Adrenal gland (tissue), 19 donors: ENCODE data around the gene DCAF15. TPM values are rescaled to one million over a fixed set of nuclear protein-coding genes. Genes with fewer than 3 reads are reported as not detected.

Source experiments
- DNase-seq, 7 donors: peaks; one replicate each; pipeline ENCODE4 v3.0.0-alpha.2; 2019 to 2020
- H3K27ac ChIP-seq, 5 donors: fragments of 200-600 bp; sonication (generic) in 4 of 5; 1 replicate in 3 of 5; 2 replicates in 2 of 5; pipeline versions ENCODE4 v1.5.1 to v1.8.0; 2016 to 2020; ENCODE audit warnings: mild to moderate bottlenecking in 1 of 5
- H3K27me3 ChIP-seq: fragments of 200-600 bp; 2 replicates; pipeline ENCODE4 v1.8.0; 2021
- H3K36me3 ChIP-seq, 2 donors: fragments of 200-600 bp; replicated peaks in 1 of 2; 1 replicate in 1 of 2; 2 replicates in 1 of 2; pipeline versions ENCODE4 v1.5.1 to v1.8.0; 2018 to 2022
- H3K4me1 ChIP-seq, 2 donors: fragments of 200-600 bp; replicated peaks in 1 of 2; 1 replicate in 1 of 2; 2 replicates in 1 of 2; pipeline versions ENCODE4 v1.5.1 to v1.8.0; 2018 to 2021
- H3K4me3 ChIP-seq, 4 donors: fragments of 200-600 bp; sonication (generic) in 3 of 4; one replicate each; pipeline ENCODE4 v1.5.1; 2016 to 2018
- H3K9me3 ChIP-seq, 3 donors: fragments of 200-600 bp; sonication (generic) in 1 of 3; replicated peaks in 1 of 3; 1 replicate in 2 of 3; 2 replicates in 1 of 3; pipeline versions ENCODE4 v1.5.1 to v1.8.0; 2016 to 2021
- CTCF ChIP-seq, 6 experiments: fragments of 450-650 bp in 4 of 6; fragments of 200-600 bp in 2 of 6; sonication (generic) in 1 of 6; IDR thresholded peaks; 1 replicate in 5 of 6; 2 replicates in 1 of 6; pipeline versions ENCODE4 v1.5.1 to v1.8.0; 2016 to 2021; ENCODE audit warnings: antibody characterized with exemption in 6 of 6, mild to moderate bottlenecking in 2 of 6, moderate library complexity in 1 of 6
- POLR2A ChIP-seq, 2 donors: fragments of 450-650 bp; IDR thresholded peaks; one replicate each; pipeline ENCODE4 v1.6.1; 2017; ENCODE audit warnings: antibody characterized with exemption in 2 of 2, mild to moderate bottlenecking in 2 of 2, moderate library complexity in 1 of 2
- WGBS, 4 donors: extraction: QIAGEN DNeasy Blood & Tissue Kit in 2 of 4; methylation state at CpG; one replicate each; pipeline versions ENCODE4 v1.1.5 to v1.1.7; 2013 to 2017; 5-methylcytosine and 5-hydroxymethylcytosine counted together
- intact Hi-C, 2 donors: fragments of 100-400 bp; cut with DNase I; formaldehyde crosslinking; loops; one replicate each; pipeline versions ENCODE4 v1.14.1 to v1.15.0; 2022 to 2023
- long read RNA-seq, 10 donors: library from polyadenylated mRNA in 3 of 10; unstranded in 2 of 10; stranded (forward) in 1 of 10; transcript quantifications; one replicate each; pipeline ENCODE4 v2.0.0 and lab custom pipeline, GENCODE V29; 2021 to 2026
- polyA plus RNA-seq, 3 donors: library from polyadenylated mRNA; stranded (reverse); fragments of 200-250 nt in 2 of 3; fragments of 350-450 nt in 1 of 3; fragmentation: Illumina TruSeq in 1 of 3; extraction: RNeasy Lipid Tissue Mini Kit (QIAGEN cat#74804) in 1 of 3; gene quantifications; one replicate each; pipeline ENCODE4 v1.2.3, GENCODE V29; 2013 to 2014
- total RNA-seq, 9 donors: library from RNA; depleted of rRNA in 4 of 9; stranded (reverse); fragments of >200 nt in 4 of 9; fragments of 120-200 nt in 1 of 9; fragmentation: NEBNext Ultra II Directional in 1 of 9; extraction: Animal tissue kit (Norgen Biotek cat#: 25700) in 1 of 9; gene quantifications; one replicate each; pipeline versions ENCODE4 v1.1.0 to v1.2.4, GENCODE V29; 2013 to 2023
- donor health status: healthy with polysubstance abuse.
- donor health status: Bipolar disorder and iron deficiency.
- donor health status: DM: yes; HTN: yes; CAD: no.
- donor health status: DM: no; HTN: no; CAD: no.
- donor health status: DM: no; HTN: no; CAD: no.
- donor health status: DM: yes; HTN: yes; CAD: no.

DCAF15 gene
- 10 to 100 TPM in 7 of 9 donors, 1 to 10 TPM in 2; 7.6 to 22.8 (median 12.8) TPM for total RNA-seq
- 100 to 1,000 TPM in 1 of 3 donors, 10 to 100 TPM in 1, 1 to 10 TPM in 1; 6.7 to 147 (median 54.1) TPM for polyA plus RNA-seq
- long read RNA-seq, donor 1, partial matches to known transcripts = 0 of 1 reads
- long read RNA-seq, donor 1, other reads (novel, unspliced or antisense) = 0 of 1 reads
- long read RNA-seq, donor 2 = 0 reads
- long read RNA-seq, donor 3 = 0 reads
- long read RNA-seq, donor 4 = 0 reads
- long read RNA-seq, donor 5, transcript DCAF15-201 (13 exons, 2,278 nt) = major isoform, 14 of 20 reads
- long read RNA-seq, donor 5, partial matches to known transcripts = 0 of 20 reads
- long read RNA-seq, donor 5, other reads (novel, unspliced or antisense) = 6 of 20 reads
- long read RNA-seq, donor 6, partial matches to known transcripts = 0 of 1 reads
- long read RNA-seq, donor 6, other reads (novel, unspliced or antisense) = 1 of 1 reads
- long read RNA-seq, donor 7 = 0 reads
- long read RNA-seq, donor 8, partial matches to known transcripts = 0 of 4 reads
- long read RNA-seq, donor 8, other reads (novel, unspliced or antisense) = 0 of 4 reads
- long read RNA-seq, donor 9 = 0 reads
- long read RNA-seq, donor 10, partial matches to known transcripts = 0 of 2 reads
- long read RNA-seq, donor 10, other reads (novel, unspliced or antisense) = 0 of 2 reads

DNA sequence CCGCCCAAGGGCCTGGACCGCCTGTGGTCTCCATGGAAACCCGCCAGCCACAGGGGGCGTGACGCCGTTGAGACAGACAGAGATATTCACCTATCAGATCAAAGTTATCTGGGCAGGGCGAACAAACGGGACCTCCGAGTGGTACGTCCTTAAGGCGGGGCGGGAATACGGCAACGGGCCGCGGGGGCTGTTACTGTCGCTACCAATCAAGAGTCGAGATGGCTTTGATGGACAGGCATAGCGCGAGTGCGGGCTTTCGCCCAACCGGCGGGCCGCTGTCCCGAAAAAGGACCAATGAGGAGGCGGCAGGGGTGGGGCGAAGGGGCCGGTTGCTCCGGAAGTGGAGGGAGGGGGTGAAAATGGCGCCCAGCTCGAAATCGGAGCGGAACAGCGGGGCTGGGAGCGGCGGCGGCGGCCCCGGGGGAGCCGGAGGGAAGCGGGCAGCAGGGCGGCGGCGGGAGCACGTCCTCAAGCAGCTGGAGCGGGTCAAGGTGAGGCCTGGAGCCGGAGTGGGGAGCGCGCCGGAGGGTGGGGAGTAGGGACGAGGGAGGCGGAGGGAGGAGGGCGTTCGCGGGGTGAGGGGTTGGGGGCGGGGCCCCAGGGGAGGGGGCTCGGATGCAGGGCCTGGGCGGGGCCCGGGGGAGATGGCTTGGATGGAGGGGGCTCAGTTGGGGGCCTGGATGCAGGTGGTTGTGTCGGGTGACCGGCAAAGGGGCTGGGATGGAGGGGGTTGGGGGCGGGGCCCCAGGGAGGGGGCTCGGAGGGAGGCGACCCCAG, at the start of gene DCAF15:
Gene DCAF15 (plus strand): TSS at position 356 of the 777 bp plus-strand sequence. CDS start 4 bp downstream, at position 360.
- Histone ChIP-seq H3K4me1 (peaks cover 10 to 13% of the 10 kb centered on the region in 2 donors), H3K27ac (peak within 1 kb of the TSS in 4 of 5 donors; percentile 57 to 84 (median 69)), H3K4me3 (peak within 1 kb of the TSS in 3 of 4 donors; percentile 42 to 89 (median 75)), H3K27me3 (no peaks in the 10 kb centered on the region), H3K36me3 (peaks cover 0 to 28% of the 10 kb centered on the region in 2 donors), H3K9me3 (no peaks in the 10 kb centered on the region)
- intact Hi-C loops = no loop called here
- 0 to 1% (median 0%) methylated on average over 2 to 63 of the region's 65 CpGs for WGBS, 4 donors
- peak; percentile 99 to 100 (median 100) for DNase-seq
- TF ChIP-seq CTCF (IDR thresholded peaks at IDR 0.05) (peak in 1 of 6 experiments; percentile 7), POLR2A (IDR thresholded peaks at IDR 0.05) (peak in 1 of 2 donors; percentile 22)

DNA sequence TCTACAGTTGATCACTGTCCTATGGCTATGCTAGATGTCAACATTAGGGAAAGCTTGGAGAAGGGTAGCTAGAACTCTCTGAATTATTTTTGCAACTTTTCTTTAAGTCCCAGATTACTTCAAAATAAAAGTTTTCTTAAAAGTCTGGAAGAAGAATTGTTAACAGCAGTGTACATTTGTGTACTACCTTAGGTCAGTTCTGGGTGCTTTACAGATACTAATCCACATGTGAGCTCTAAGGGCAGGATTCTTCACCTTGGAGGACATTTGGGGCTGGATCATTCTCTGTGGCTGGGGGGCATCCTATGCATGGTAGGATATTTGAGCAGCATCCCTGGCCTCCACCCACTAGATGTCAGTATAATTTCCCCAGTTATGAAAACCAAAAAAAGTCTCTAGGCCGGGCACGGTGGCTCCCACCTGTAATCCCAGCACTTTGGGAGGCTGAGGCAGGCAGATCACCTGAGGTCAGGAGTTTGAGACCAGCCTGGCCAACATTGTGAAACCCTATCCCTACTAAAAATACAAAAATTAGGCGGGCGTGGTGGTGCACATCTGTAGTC, 49.2 kb upstream of the DCAF15 start:
- intact Hi-C loops = no loop called here

GRCh38 chr19:13905634-13906520, 46.4 kb upstream of the DCAF15 start, which contains the start of the genes BRME1 and CC2D1A:
BRME1 (minus strand) TSS chr19:13906117; CDS start chr19:13904892, 1,225 bp downstream.
CC2D1A (plus strand) TSS chr19:13906201; CDS start chr19:13906442, 241 bp downstream.
- peak within 1 kb of the TSS in 1 of 5 donors; percentile 61 for H3K27ac ChIP-seq
- 6 to 18% (median 9%) methylated on average over 21 to 84 of the region's 86 CpGs for WGBS, 4 donors
- peaks cover 10 to 17% of the 10 kb centered on the region in 2 donors for H3K4me1 ChIP-seq
- H3K9me3 ChIP-seq = no peaks in the 10 kb centered on the region
- no peaks in the 10 kb centered on the region for H3K27me3 ChIP-seq
- intact Hi-C loops = no loop called here
- peak; percentile 87 to 95 (median 91) for DNase-seq
- H3K36me3 ChIP-seq = peaks cover 0 to under 1% of the 10 kb centered on the region in 2 donors
- TF ChIP-seq POLR2A (IDR thresholded peaks at IDR 0.05) (peak in 1 of 2 donors; percentile 38), CTCF (IDR thresholded peaks at IDR 0.05) (no peak)
- peak within 1 kb of the TSS; percentile 34 to 74 (median 50) for H3K4me3 ChIP-seq

More for the DNA sequence above, 49.2 kb upstream of the DCAF15 start:
- peaks cover 10 to 17% of the 10 kb centered on the region in 2 donors for H3K4me1 ChIP-seq
- H3K4me3 ChIP-seq = no peak overlapping the region
- DNase-seq = no peak
- H3K9me3 ChIP-seq = no peaks in the 10 kb centered on the region
- WGBS, 4 donors = 61 to 81% (median 74%) methylated on average over 4 of the region's 4 CpGs
- H3K27me3 ChIP-seq = no peaks in the 10 kb centered on the region
- no peaks in the 10 kb centered on the region for H3K36me3 ChIP-seq
- no peak for TF ChIP-seq POLR2A (IDR thresholded peaks at IDR 0.05)
- TF ChIP-seq CTCF (IDR thresholded peaks at IDR 0.05) = peak in 3 of 6 experiments; percentile 21 to 27 (median 24)
- no peak overlapping the region for H3K27ac ChIP-seq
